Fibroblast of villous mesenchyme (primary cell): ENCODE results near the gene ASAP2. TPM values are rescaled to one million over a fixed set of nuclear protein-coding genes. Genes with fewer than 3 reads are reported as not detected.

ENCODE experiments used
- DNase-seq: peaks from one replicate; pipeline ENCODE4 v3.0.0-alpha.2; 2010; ENCODE audit warnings: low read depth
- H3K4me3 ChIP-seq: 2 replicates; pipeline ENCODE4 v1.5.1; 2011; ENCODE audit warnings: low read depth, mild to moderate bottlenecking, low read length
- CTCF ChIP-seq: IDR thresholded peaks from 2 replicates; pipeline ENCODE4 v1.5.1; 2012; ENCODE audit warnings: low read depth, mild to moderate bottlenecking, low read length; ENCODE audit not compliant: insufficient read depth
- total RNA-seq: library from RNA; depleted of rRNA; stranded (reverse); fragments of >200 nt; gene quantifications from 2 replicates; pipeline ENCODE4 v1.2.3, GENCODE V29; 2012

The ASAP2 gene
- total RNA-seq, 1 donor: 66.5 TPM

- no peak for DNase-seq
- H3K4me3 ChIP-seq: no peak overlapping the region
- TF ChIP-seq CTCF: no peak
These were observed 148.7 kb downstream of the ASAP2 start for GRCh38 chr2:9355270-9355669.

- no peak for DNase-seq
- no peak for TF ChIP-seq CTCF
These were observed 149.1 kb downstream of the ASAP2 start for GRCh38 chr2:9355716-9356115.

GRCh38 chr2:9356261-9356660 is 149.6 kb downstream of the ASAP2 start:
- H3K4me3 ChIP-seq: no peak overlapping the region
- no peak for DNase-seq
- no peak for TF ChIP-seq CTCF

More at GRCh38 chr2:9355716-9356115, 149.1 kb downstream of the ASAP2 start:
- no peak overlapping the region for H3K4me3 ChIP-seq

GRCh38 chr2:9358846-9359245 is 152.2 kb downstream of the ASAP2 start:
- no peak for DNase-seq
- TF ChIP-seq CTCF: no peak
- H3K4me3 ChIP-seq: no peak overlapping the region

GRCh38 chr2:9359463-9359862 is 152.9 kb downstream of the ASAP2 start:
- no peak for TF ChIP-seq CTCF
- no peak overlapping the region for H3K4me3 ChIP-seq
- no peak for DNase-seq

GRCh38 chr2:9360110-9360509 is 153.5 kb downstream of the ASAP2 start:
- DNase-seq: no peak
- TF ChIP-seq CTCF: no peak
- no peak overlapping the region for H3K4me3 ChIP-seq

GRCh38 chr2:9360701-9361100 is 154.1 kb downstream of the ASAP2 start:
- no peak for DNase-seq
- no peak for TF ChIP-seq CTCF
- H3K4me3 ChIP-seq: no peak overlapping the region
